A549 (cell line): Measurements from ENCODE around the gene NUDT16L1. TPM values are rescaled to one million over a fixed set of nuclear protein-coding genes. Genes with fewer than 3 reads are reported as not detected.

Experiments used
- ATAC-seq, 2 experiments: fragments of 200-7000 bp in 1 of 2; fragments of >200 bp in 1 of 2; cut with Nextera tagmentation in 1 of 2; cut with Tn5 transposase in 1 of 2; 3 replicates each; pipeline versions ENCODE4 v1.8.0 to v1.9.1; 2018 to 2020; ENCODE audit warnings: mild to moderate bottlenecking in 1 of 2, moderate library complexity in 1 of 2
- CTCF ChIA-PET: fragments of 300-600 bp; sonication (Branson Sonifier 250); formaldehyde crosslinking; extraction: SDS; loops from one replicate; lab custom pipeline; 2021; ENCODE audit warnings: antibody characterized with exemption, inconsistent platforms; lab: Yijun Ruan, JAX
- POLR2A ChIA-PET: fragments of 350-600 bp; formaldehyde crosslinking; extraction: SDS; loops from one replicate; lab custom pipeline; 2021; ENCODE audit warnings: antibody characterized with exemption, inconsistent platforms; lab: Yijun Ruan, JAX
- DNase-seq, 2 experiments: peaks; one replicate each; pipeline versions ENCODE4 v3.0.0 to v3.0.0-alpha.2; 2011 to 2016; ENCODE audit warnings: low read depth in 1 of 2, low spot score in 1 of 2
- FAIRE-seq: peaks from 2 replicates; lab custom pipeline; 2011; peaks lifted over from hg19 to GRCh38; lab: Jason Lieb, UNC
- H3K27ac ChIP-seq, 2 experiments: fragments of >200 bp; sonication (Bioruptor Twin); formaldehyde crosslinking; 3 replicates each; pipeline ENCODE4 v1.5.1; 2016 to 2017
- H3K4me1 ChIP-seq: fragments of >200 bp; sonication (Bioruptor Twin); formaldehyde crosslinking; 3 replicates; pipeline ENCODE4 v1.6.1; 2016
- H3K4me2 ChIP-seq: fragments of >200 bp; sonication (Bioruptor Twin); formaldehyde crosslinking; 3 replicates; pipeline ENCODE4 v1.6.1; 2016
- H3K4me3 ChIP-seq: fragments of >200 bp; sonication (Bioruptor Twin); formaldehyde crosslinking; 3 replicates; pipeline ENCODE4 v1.5.1; 2016
- H3K9me3 ChIP-seq: fragments of >200 bp; sonication (Bioruptor Twin); formaldehyde crosslinking; 3 replicates; pipeline ENCODE4 v1.6.1; 2016
- CBX2 ChIP-seq: fragments of 200-600 bp; sonication (generic); IDR thresholded peaks from 2 replicates; pipeline ENCODE4 v1.6.1; 2016; ENCODE audit warnings: low read depth, mild to moderate bottlenecking, borderline replicate concordance
- CBX8 ChIP-seq: fragments of 200-600 bp; sonication (generic); IDR thresholded peaks from 2 replicates; pipeline ENCODE4 v1.6.1; 2016
- EP300 ChIP-seq, 2 experiments: fragments of >200 bp; sonication (Bioruptor Twin); formaldehyde crosslinking; IDR thresholded peaks; 2 replicates in 1 of 2; 3 replicates in 1 of 2; pipeline ENCODE4 v1.6.1; 2016 to 2017
- HDAC2 ChIP-seq: fragments of 200-600 bp; sonication (generic); IDR thresholded peaks from 2 replicates; pipeline ENCODE4 v1.6.1; 2016
- HOXA7 ChIP-seq: fragments of 250-450 bp; sonication (Bioruptor Pico); IDR thresholded peaks from 2 replicates; pipeline ENCODE4 v1.5.0; 2020; ENCODE audit warnings: mild to moderate bottlenecking, moderate library complexity
- HOXB13 ChIP-seq: fragments of 250-450 bp; sonication (Bioruptor Pico); IDR thresholded peaks from 2 replicates; pipeline ENCODE4 v1.5.0; 2020; ENCODE audit warnings: low read depth, mild to moderate bottlenecking, moderate library complexity
- JUN ChIP-seq, 2 experiments: fragments of >200 bp; sonication (Bioruptor Twin); formaldehyde crosslinking; IDR thresholded peaks; 2 replicates in 1 of 2; 3 replicates in 1 of 2; pipeline ENCODE4 v1.6.1; 2016 to 2017
- JUNB ChIP-seq: fragments of >200 bp; sonication (Bioruptor Twin); formaldehyde crosslinking; IDR thresholded peaks from 2 replicates; pipeline ENCODE4 v1.6.1; 2016
- KDM1A ChIP-seq: fragments of 200-600 bp; sonication (generic); IDR thresholded peaks from 2 replicates; pipeline ENCODE4 v1.6.1; 2016; ENCODE audit warnings: low read depth, mild to moderate bottlenecking
- MAX ChIP-seq: IDR thresholded peaks from 2 replicates; pipeline ENCODE4 v1.6.1; 2012
- MYC ChIP-seq: IDR thresholded peaks from 2 replicates; pipeline ENCODE4 v1.6.1; 2012; ENCODE audit warnings: mild to moderate bottlenecking, inconsistent platforms, low read length, improper control_type of control experiment, borderline replicate concordance
- NR3C1 ChIP-seq: fragments of >200 bp; sonication (Bioruptor Twin); formaldehyde crosslinking; IDR thresholded peaks from 3 replicates; pipeline ENCODE4 v1.6.1; 2017
- PHF8 ChIP-seq: fragments of 200-600 bp; sonication (generic); IDR thresholded peaks from 2 replicates; pipeline ENCODE4 v1.6.1; 2016; ENCODE audit warnings: low read depth, mild to moderate bottlenecking, antibody characterized with exemption, moderate library complexity, borderline replicate concordance
- POLR2AphosphoS2 ChIP-seq: conservative IDR thresholded peaks from 2 replicates; pipeline ENCODE4 v1.6.1; 2012; ENCODE audit warnings: low read length, improper control_type of control experiment, inconsistent platforms
- RAD21 ChIP-seq, 2 experiments: fragments of >200 bp in 1 of 2; sonication (Bioruptor Twin) in 1 of 2; formaldehyde crosslinking in 1 of 2; IDR thresholded peaks in 1 of 2; conservative IDR thresholded peaks in 1 of 2; 2 replicates in 1 of 2; 3 replicates in 1 of 2; pipeline ENCODE4 v1.6.1; 2012 to 2018; ENCODE audit warnings: inconsistent platforms in 1 of 2
- RARB ChIP-seq: fragments of 250-450 bp; sonication (Bioruptor Pico); IDR thresholded peaks from 2 replicates; pipeline ENCODE4 v1.8.0; 2021; ENCODE audit warnings: mild to moderate bottlenecking, moderate library complexity
- SMC3 ChIP-seq: fragments of >200 bp; sonication (Bioruptor Twin); formaldehyde crosslinking; IDR thresholded peaks from 3 replicates; pipeline ENCODE4 v1.6.1; 2018; ENCODE audit warnings: inconsistent platforms
- SREBF2 ChIP-seq: fragments of 450-650 bp; IDR thresholded peaks from 2 replicates; pipeline ENCODE4 v1.6.1; 2014; ENCODE audit warnings: mild to moderate bottlenecking, moderate library complexity
- USF2 ChIP-seq: fragments of 450-650 bp; IDR thresholded peaks from 2 replicates; pipeline ENCODE4 v1.6.1; 2014; ENCODE audit warnings: antibody characterized with exemption
- ZC3H11A ChIP-seq: fragments of 450-650 bp; IDR thresholded peaks from 2 replicates; pipeline ENCODE4 v1.6.1; 2014; ENCODE audit warnings: antibody characterized with exemption, mild to moderate bottlenecking
- ZNF302 ChIP-seq: fragments of 250-450 bp; sonication (Bioruptor Pico); IDR thresholded peaks from 2 replicates; pipeline ENCODE4 v1.9.0; 2021; ENCODE audit warnings: inconsistent platforms, mild to moderate bottlenecking, moderate library complexity
- WGBS: methylation state at CpG from one replicate; pipeline ENCODE4 v1.1.6; 2017; ENCODE audit errors: missing lambda C conversion rate; 5-methylcytosine and 5-hydroxymethylcytosine counted together
- polyA plus RNA-seq, 4 experiments: library from polyadenylated mRNA; depleted of rRNA in 3 of 4; stranded (reverse); fragments of >200 nt; fragmentation: RNase III in 1 of 4; extraction: RNeasy Plus Mini Kit Qiagen cat#74134 plus additional on column Dnase treatment in 1 of 4; gene quantifications; 2 replicates in 3 of 4; 3 replicates in 1 of 4; pipeline ENCODE4 v1.2.3, GENCODE V29; 2011 to 2017
- TF ChIP-seq, protein P1 (sequence below): IDR thresholded peaks from 2 replicates; pipeline ENCODE4 v1.6.1; 2012; ENCODE audit warnings: low read depth, borderline replicate concordance

Gene NUDT16L1
- polyA plus RNA-seq, 2 of the 4 experiments (the other 2 are of a cell fraction) = 15.5 to 22.9 TPM

DNA sequence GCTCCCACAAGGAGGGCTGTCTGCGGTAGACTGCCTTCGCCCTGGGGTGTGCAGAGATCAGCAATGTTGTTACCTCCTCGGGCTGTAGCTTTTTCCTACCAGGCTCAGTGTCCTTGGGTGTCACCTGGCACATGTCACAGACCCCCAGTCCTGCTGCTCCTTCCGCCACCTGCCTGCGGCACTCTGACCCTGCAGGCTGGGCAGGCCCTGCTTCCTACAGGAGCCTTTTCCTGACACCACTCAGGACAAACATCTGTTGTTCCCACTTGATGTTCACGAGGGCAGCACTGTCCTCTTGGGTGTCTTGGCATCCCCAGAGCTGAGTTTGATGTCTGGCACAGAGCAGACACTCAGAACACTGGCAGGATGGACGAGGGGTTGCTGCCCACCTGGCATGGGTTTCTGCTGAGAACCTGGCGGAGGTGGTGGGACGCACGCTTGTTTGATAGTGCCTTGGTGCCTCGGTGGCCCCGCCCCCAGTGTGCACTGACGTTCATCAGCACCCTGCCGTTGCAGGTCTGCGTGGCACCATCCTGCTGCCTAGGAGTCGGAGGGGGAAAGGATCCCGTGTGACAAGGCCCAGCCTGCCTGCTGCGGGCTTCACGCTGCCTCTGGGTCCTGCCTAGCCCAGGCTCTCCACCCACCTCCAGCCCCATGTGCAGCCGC, 26.7 kb upstream of the NUDT16L1 start:
- FAIRE-seq (no peak), ATAC-seq (no peak), DNase-seq (no peak)
- Histone ChIP-seq H3K4me3 (no peak overlapping the region), H3K4me1 (peaks cover 19% of the 10 kb centered on the region), H3K4me2 (no peak overlapping the region), H3K9me3 (no peaks in the 10 kb centered on the region), H3K27ac (no peak overlapping the region)
- CTCF ChIA-PET = interaction anchor here (0.9 to 2.3 kb wide), 4 partner anchors 14 to 43 kb away, joined by 3 to 13 read pairs (median 6); partner anchors contain the start of gene MGRN1
- POLR2A ChIA-PET = no interaction called here
- TF ChIP-seq MAX = no peak
- no peak for TF ChIP-seq ZNF302 (CRISPR knock-in tag)
- TF ChIP-seq NR3C1 = no peak
- TF ChIP-seq POLR2AphosphoS2 = no peak
- no peak for TF ChIP-seq CBX8
- no peak for TF ChIP-seq EP300 (IDR thresholded peaks at IDR 0.05)
- TF ChIP-seq, protein P1, sequence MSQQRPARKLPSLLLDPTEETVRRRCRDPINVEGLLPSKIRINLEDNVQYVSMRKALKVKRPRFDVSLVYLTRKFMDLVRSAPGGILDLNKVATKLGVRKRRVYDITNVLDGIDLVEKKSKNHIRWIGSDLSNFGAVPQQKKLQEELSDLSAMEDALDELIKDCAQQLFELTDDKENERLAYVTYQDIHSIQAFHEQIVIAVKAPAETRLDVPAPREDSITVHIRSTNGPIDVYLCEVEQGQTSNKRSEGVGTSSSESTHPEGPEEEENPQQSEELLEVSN = no peak
- no peak for TF ChIP-seq HDAC2
- no peak for TF ChIP-seq RARB (CRISPR knock-in tag)
- no peak for TF ChIP-seq MYC
- TF ChIP-seq JUNB = no peak
- WGBS = 95% methylated on average over 15 of the region's 20 CpGs

DNA sequence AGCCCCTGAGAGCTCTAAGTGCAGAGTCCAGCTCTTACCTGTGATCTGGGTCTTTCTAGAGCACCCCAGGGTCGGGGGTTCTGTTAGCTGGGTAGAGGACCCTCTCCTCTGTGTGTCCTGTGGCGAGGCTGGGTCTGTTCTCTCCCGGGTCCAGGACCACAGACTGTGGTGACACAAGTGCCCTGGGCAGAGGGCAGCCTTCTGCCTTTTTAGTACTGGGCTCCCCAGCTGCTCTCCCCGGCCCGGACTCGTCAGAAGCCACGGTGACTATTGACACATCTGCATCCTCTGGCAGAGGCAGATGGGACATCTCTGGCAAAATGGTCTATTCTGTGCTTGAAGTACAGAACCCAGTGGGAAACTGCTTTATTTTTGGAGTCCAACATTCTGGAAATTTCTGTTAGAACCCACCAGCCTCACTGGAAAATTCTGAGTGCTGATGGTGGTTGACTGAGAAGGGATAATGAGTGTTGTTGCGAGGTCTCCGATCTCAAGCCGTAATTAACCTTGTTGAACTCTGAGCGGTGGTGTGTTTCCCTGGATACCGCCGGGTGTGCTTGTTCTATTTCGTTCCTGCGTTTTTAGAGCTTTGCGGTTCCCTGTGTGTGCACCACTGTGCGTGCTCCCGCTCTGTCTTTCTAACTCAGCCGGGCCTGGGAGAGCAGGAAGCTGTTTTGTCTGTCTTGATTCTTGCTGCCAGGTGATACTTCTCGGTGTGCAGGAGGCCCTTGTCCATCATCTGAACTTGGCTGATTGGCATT, 26.0 kb upstream of the NUDT16L1 start:
- Histone ChIP-seq H3K4me1 (peaks cover 19% of the 10 kb centered on the region), H3K4me3 (no peak overlapping the region), H3K27ac (no peak overlapping the region), H3K4me2 (no peak overlapping the region), H3K9me3 (no peaks in the 10 kb centered on the region)
- ATAC-seq = no peak
- ChIA-PET CTCF (interaction anchor here (0.6 to 2.3 kb wide), 4 partner anchors 14 to 17 kb away, joined by 3 to 13 read pairs (median 6); no protein-coding TSS in a partner anchor), POLR2A (no interaction called here)
- no peak for FAIRE-seq
- DNase-seq = no peak
- 94% methylated on average over 20 of the region's 20 CpGs for WGBS
- TF ChIP-seq KDM1A = no peak
- TF ChIP-seq SMC3 = no peak
- no peak for TF ChIP-seq HOXB13
- TF ChIP-seq ZC3H11A = no peak
- TF ChIP-seq CBX2 = no peak

DNA sequence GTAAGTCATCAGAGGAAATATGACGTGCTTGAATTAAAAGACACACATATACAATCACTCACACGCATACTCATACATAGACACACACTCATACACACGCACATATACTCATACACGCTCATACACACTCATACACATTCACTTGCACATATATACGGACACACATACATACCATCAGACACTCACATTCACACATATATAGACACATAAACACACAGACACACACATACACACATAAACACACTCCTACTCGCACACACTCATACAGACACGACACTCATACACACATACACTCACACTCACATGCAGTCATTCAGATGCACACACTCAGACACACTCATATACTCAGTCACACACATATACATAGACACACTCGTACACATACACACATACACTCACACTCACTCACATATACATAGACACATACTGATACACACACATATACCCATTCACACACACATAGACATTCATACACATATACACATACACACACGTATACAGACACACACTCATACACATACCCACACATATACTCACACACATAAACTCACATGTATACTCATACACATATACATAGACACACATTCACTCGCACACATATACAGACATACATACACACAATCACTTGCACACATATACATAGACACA, 24.9 kb upstream of the NUDT16L1 start:
- H3K4me1 ChIP-seq = peaks cover 17% of the 10 kb centered on the region
- no peak overlapping the region for H3K4me3 ChIP-seq
- ATAC-seq = no peak
- no peaks in the 10 kb centered on the region for H3K9me3 ChIP-seq
- no peak overlapping the region for H3K27ac ChIP-seq
- ChIA-PET POLR2A (no interaction called here), CTCF (interaction anchor here (1.3 to 2.3 kb wide), 2 partner anchors 12 to 18 kb away, joined by 7 to 13 read pairs; no protein-coding TSS in a partner anchor)
- TF ChIP-seq USF2 = no peak
- TF ChIP-seq RARB (CRISPR knock-in tag) = no peak
- TF ChIP-seq CBX2 = no peak
- no peak for TF ChIP-seq HOXA7 (CRISPR knock-in tag)
- TF ChIP-seq SREBF2 = no peak
- no peak for TF ChIP-seq PHF8
- no peak for TF ChIP-seq NR3C1
- TF ChIP-seq RAD21 (conservative IDR thresholded peaks at IDR 0.05 in 1 of 2, IDR thresholded peaks at IDR 0.05 in 1 of 2) = no peak
- no peak for TF ChIP-seq JUN (IDR thresholded peaks at IDR 0.05)
- DNase-seq = no peak
- H3K4me2 ChIP-seq = no peak overlapping the region
- WGBS = 93% methylated on average over 10 of the region's 10 CpGs
- no peak for FAIRE-seq
